MM.1S (cell line): ENCODE measurements around the gene NAALADL2.

ENCODE experiments used
- EZH2 ChIP-seq: fragments of 300-600 bp; sonication (generic); optimal IDR thresholded peaks from 2 replicates; pipeline ENCODE3; 2017; ENCODE audit warnings: low read depth, mild to moderate bottlenecking, antibody characterized with exemption, low read length, mixed read lengths
- EZH2phosphoT487 ChIP-seq: fragments of 300-600 bp; sonication (generic); IDR thresholded peaks from 2 replicates; pipeline ENCODE4 v1.6.1; 2018; ENCODE audit warnings: antibody characterized with exemption, low read length
- TF ChIP-seq, protein P1 (sequence below): fragments of 300-600 bp; sonication (generic); IDR thresholded peaks from 2 replicates; pipeline ENCODE4 v1.5.1; 2016; ENCODE audit warnings: antibody characterized with exemption, low read length, mixed read lengths

- no peak for TF ChIP-seq EZH2
- TF ChIP-seq, protein P1, sequence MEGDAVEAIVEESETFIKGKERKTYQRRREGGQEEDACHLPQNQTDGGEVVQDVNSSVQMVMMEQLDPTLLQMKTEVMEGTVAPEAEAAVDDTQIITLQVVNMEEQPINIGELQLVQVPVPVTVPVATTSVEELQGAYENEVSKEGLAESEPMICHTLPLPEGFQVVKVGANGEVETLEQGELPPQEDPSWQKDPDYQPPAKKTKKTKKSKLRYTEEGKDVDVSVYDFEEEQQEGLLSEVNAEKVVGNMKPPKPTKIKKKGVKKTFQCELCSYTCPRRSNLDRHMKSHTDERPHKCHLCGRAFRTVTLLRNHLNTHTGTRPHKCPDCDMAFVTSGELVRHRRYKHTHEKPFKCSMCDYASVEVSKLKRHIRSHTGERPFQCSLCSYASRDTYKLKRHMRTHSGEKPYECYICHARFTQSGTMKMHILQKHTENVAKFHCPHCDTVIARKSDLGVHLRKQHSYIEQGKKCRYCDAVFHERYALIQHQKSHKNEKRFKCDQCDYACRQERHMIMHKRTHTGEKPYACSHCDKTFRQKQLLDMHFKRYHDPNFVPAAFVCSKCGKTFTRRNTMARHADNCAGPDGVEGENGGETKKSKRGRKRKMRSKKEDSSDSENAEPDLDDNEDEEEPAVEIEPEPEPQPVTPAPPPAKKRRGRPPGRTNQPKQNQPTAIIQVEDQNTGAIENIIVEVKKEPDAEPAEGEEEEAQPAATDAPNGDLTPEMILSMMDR = no peak
- TF ChIP-seq EZH2phosphoT487 = no peak
Observed at GRCh38 chr3:175212896-175213295, 353.8 kb downstream of the NAALADL2 start.
